ENCODE measurements around the gene GMDS. TPM values are rescaled to one million over a fixed set of nuclear protein-coding genes. Genes with fewer than 3 reads are reported as not detected.

Gene GMDS
- total and polyA plus RNA-seq, 2 of the 13 experiments (the other 11 are each of a cell fraction or from before 2014, with no cell fraction given) = 64.4 to 112 TPM

GRCh38 chr6:1806935-1807334 lies 438.5 kb downstream of the GMDS start:
- H3K9ac ChIP-seq (ENCODE audit: insufficient read depth, low read depth, low read length) = no peak overlapping the region
- no peaks in the 10 kb centered on the region for H3K79me2 ChIP-seq (ENCODE audit: insufficient read depth, low read length)
- no peaks in the 10 kb centered on the region for H3K9me3 ChIP-seq (ENCODE audit: low read length)
- POLR2A ChIA-PET = no interaction called here
- 98% methylated on average over 6 of the region's 6 CpGs for WGBS (ENCODE audit: low lambda C conversion rate)
- intact Hi-C loops (cut with micrococcal nuclease; ENCODE audit: unreplicated experiment) (no loop called here), in situ Hi-C loops (cut with HindIII; ENCODE audit: extremely low pct_ligation_motif_present, low pct_unique_long_range_greater_than_20kb) (no loop called here)
- BruUV-seq (replicated peaks) = no TSS peak
- H3K4me3 ChIP-seq (replicated peaks in 1 of 3; ENCODE audit: insufficient read depth in 1 of 3, low read depth in 2 of 3, low read length in 3 of 3) = no peak overlapping the region
- H4K20me1 ChIP-seq (ENCODE audit: insufficient read depth, low read length) = no peaks in the 10 kb centered on the region
- TF ChIP-seq ZFY (CRISPR knock-in tag; IDR thresholded peaks at IDR 0.05) (no peak), ZBTB40 (IDR thresholded peaks at IDR 0.05) (no peak), ZBTB40 (CRISPR knock-in tag; IDR thresholded peaks at IDR 0.05) (no peak), ZNF121 (CRISPR knock-in tag; IDR thresholded peaks at IDR 0.05) (peak; percentile 52; the same call in 1 of the 2 replicates)
- H2AFZ ChIP-seq (ENCODE audit: low read length) = no peak overlapping the region
- no peak for FAIRE-seq
- H3K27ac ChIP-seq (ENCODE audit: extremely low read length, insufficient read depth, low read length) = no peak overlapping the region
- no peak for ATAC-seq
- no peak for DNase-seq (ENCODE audit: low spot score)
- no peaks in the 10 kb centered on the region for H3K27me3 ChIP-seq (ENCODE audit: control insufficient read depth in 1 of 2, insufficient read depth in 2 of 2, low read length in 2 of 2)
- H3K36me3 ChIP-seq (replicated peaks in 1 of 2; ENCODE audit: control insufficient read depth in 1 of 2, insufficient read depth in 2 of 2, low read length in 2 of 2) = peaks cover 0 to 8% of the 10 kb centered on the region in 2 experiments; a peak in 2 of 5 replicates
- no peak overlapping the region for H3K4me2 ChIP-seq (ENCODE audit: low read depth, low read length)
- CTCF ChIA-PET (ENCODE audit: low intra/inter-chr PET ratio, low total read pairs) = no interaction called here
- H3K4me1 ChIP-seq (ENCODE audit: insufficient read depth, low read length) = peaks cover 2% of the 10 kb centered on the region
